ENCODE data around the gene PDSS1.

The PDSS1 gene

DNA sequence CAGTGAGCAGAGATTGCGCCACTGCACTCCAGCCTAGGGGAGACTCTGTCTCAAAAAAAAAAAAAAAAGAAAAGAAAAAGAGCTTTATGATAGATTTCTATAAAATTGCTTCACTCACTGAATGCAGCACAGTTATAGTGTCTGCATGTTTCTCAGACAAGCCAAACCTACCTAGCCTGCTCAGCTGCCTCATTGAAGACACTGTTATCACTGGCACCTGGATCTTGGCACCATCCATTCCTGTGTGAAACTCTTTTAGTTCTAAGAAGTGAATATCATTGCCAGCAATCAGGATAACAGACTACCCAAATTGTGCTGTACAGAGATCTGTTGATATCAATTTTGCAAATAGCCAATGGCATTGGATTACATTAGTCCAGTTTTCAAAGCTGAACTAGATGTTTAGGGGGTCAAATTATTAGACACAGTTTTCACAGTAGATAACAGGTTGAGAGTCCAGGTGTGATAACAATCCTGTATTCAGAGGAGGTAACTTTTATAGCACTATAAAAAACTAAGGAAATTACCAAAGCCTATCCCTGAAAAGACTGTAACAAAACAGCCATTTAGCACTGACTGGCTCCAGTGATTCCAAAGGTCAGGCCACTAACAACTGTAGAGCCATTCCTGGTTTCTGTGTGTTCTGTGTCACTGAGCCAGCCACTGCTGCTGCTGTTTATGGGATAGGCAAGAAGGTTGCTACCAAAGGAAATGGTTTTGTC is 17.1 kb downstream of the PDSS1 start:
- no peak for ATAC-seq
- H3K27ac Mint-ChIP-seq = no peak overlapping the region
- no peaks in the 10 kb centered on the region for H3K27me3 Mint-ChIP-seq
- H3K9me3 Mint-ChIP-seq = no peaks in the 10 kb centered on the region
- no peak for DNase-seq
- H3K36me3 Mint-ChIP-seq (ENCODE audit: low read depth) = peaks cover 47% of the 10 kb centered on the region
- no peaks in the 10 kb centered on the region for H3K4me1 Mint-ChIP-seq
- H3K4me3 Mint-ChIP-seq = no peak overlapping the region

DNA sequence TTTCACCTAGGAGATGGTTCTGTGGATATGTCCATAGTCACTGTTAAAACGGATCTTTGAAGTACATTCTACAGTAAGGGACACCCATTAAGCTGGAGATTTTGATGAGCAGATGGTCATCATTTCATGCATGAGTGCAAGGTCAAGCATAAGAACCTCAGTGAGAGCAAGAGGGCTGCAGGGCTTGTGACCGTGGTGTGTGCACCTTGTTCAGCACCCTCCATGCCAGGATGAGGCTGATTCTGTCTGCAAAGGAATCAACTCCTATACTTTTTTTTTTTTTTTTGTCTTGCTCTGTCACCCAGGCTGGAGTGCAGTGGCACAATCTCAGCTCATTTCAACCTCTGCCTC is 17.6 kb downstream of the PDSS1 start:
- Mint-ChIP-seq H3K27ac (no peak overlapping the region), H3K27me3 (no peaks in the 10 kb centered on the region), H3K36me3 (ENCODE audit: low read depth) (peaks cover 50% of the 10 kb centered on the region), H3K4me3 (no peak overlapping the region), H3K4me1 (peaks cover 2% of the 10 kb centered on the region), H3K9me3 (no peaks in the 10 kb centered on the region)
- ATAC-seq = no peak
- no peak for DNase-seq

DNA sequence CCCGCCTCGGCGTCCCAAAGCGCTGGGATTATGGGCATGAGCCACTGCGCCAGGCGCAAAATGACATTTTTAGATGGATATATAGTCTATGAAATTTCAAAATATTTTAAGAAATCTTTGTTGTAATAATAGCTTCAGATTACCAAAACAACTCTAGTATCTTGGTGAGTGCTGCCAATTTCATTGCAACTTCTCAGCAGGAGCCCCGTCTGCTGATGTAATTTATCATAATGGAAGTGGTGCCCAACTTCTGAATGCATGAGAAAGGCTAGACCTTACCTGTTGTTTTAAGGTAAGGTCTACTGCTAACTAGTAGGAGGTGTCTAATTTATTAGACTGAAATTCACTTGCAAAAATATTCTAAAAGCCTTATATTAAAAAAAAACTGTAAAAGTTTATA is 20.0 kb downstream of the PDSS1 start:
- peaks cover 14% of the 10 kb centered on the region for H3K4me1 Mint-ChIP-seq
- no peak overlapping the region for H3K27ac Mint-ChIP-seq
- H3K36me3 Mint-ChIP-seq (ENCODE audit: low read depth) = peaks cover 50% of the 10 kb centered on the region
- ATAC-seq = no peak
- no peaks in the 10 kb centered on the region for H3K9me3 Mint-ChIP-seq
- no peak overlapping the region for H3K4me3 Mint-ChIP-seq
- H3K27me3 Mint-ChIP-seq = no peaks in the 10 kb centered on the region
- no peak for DNase-seq

DNA sequence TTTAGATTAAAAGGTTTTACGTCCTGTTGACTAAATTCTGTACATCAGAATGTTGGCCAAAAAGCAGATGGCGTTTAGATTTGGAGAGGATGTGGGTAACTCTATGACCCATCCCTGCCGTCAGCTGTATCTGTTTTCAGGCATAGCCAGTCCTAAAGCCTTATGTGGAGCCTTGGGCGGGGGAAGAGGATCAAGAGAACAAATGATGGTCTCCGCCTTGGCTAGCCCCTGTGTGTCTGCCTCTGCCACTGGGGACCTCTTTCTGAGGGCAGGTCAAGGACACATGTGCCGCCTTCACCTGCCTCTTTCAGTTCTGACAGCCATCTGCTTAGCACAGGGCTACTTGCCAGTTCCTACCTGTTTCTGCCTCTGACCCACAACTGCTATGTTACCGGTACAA is 24.1 kb downstream of the PDSS1 start:
- DNase-seq = peak; percentile 30
- Mint-ChIP-seq H3K36me3 (ENCODE audit: low read depth) (peaks cover 49% of the 10 kb centered on the region), H3K27ac (peak overlapping the region; percentile 46)

DNA sequence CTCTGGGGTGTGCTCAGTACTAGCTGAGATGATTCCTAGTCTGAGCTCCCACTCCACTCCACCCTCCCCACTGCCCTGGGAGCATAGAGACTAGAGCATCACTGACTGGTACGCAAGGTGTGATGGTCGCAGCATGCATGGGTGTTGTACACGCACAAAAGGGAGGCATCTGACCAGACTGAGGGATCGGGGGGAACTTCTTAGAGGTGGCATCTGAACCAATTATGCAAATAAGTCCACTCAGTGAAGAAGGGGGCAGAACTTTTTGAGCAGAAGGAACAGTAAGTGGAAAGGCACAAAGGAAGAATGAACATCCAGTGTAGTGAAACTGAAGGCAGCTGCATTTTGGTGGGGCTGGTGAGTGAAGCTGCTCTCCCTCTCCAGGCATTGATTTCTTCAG is 25.5 kb downstream of the PDSS1 start:
- H3K4me3 Mint-ChIP-seq = no peak overlapping the region
- DNase-seq (no peak), ATAC-seq (no peak)
- H3K27me3 Mint-ChIP-seq = no peaks in the 10 kb centered on the region
- H3K9me3 Mint-ChIP-seq = no peaks in the 10 kb centered on the region
- no peak overlapping the region for H3K27ac Mint-ChIP-seq
- H3K36me3 Mint-ChIP-seq (ENCODE audit: low read depth) = peaks cover 54% of the 10 kb centered on the region
- H3K4me1 Mint-ChIP-seq = peaks cover 17% of the 10 kb centered on the region

More for the DNA sequence above, 24.1 kb downstream of the PDSS1 start:
- Mint-ChIP-seq H3K4me3 (no peak overlapping the region), H3K4me1 (peaks cover 17% of the 10 kb centered on the region), H3K9me3 (no peaks in the 10 kb centered on the region), H3K27me3 (no peaks in the 10 kb centered on the region)
- ATAC-seq = peak; percentile 88

DNA sequence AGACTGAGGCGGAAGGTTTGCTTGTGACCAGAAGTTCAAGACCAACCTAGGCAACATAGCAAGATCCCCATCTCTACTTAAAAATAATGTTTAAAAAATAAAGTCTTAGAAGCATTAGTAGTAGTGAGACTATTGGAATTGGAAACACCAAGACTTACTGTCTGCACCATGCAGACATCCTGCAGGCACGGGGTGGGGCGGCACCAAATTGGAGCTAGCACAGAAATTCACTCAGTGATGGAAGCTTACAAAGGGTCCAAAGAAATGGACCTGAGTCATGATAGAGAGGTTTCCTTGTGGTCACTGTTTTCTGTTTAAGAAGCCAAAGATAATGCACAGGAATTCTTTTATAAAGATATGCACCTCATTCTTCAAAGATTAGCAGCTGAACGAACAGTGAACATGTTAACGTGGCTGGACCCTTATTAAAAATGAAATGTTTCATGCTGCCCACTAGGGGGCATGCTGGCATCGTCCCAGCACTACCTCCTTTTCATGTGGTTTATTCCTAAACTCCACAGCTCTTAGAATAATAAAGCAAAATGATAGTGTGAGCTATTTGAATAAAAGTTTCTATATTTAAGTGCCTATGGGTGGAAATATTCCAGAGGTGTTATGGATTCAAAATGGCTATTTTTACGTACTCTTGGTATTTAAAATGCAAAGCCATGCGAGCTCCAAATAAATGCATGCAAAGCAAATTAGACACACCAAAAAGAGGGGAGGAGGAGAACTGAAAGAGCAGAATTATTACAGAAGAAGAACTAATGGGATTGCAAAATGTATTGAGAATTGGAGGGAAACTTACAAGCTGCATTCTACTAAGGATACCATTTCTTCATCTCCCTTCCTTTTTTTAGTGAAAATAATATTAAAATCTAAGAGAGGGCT is 28.6 kb downstream of the PDSS1 start:
- DNase-seq (peak; percentile 30), ATAC-seq (no peak)
- Mint-ChIP-seq H3K27me3 (no peaks in the 10 kb centered on the region), H3K4me1 (peaks cover 11% of the 10 kb centered on the region), H3K9me3 (no peaks in the 10 kb centered on the region), H3K4me3 (no peak overlapping the region), H3K27ac (no peak overlapping the region), H3K36me3 (ENCODE audit: low read depth) (peaks cover 53% of the 10 kb centered on the region)

DNA sequence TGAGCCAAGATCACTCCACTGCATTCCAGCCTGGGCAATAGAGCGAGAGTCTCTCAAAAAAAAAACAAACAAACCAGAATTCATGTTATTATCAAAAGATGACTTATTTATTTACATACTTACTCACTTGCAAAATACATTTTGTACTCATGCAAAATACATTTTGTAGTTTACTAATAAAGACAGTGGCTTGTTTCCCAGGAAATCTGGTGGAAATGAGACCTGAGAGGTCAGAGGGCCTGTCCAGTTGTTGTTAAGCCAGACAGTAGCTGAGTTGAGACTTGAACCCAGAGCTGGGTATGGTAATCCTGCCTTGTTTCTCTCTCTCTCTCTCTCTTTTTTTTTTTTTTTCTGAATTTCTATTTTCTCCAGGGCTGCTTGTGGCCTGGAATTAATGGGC is 29.5 kb downstream of the PDSS1 start:
- ATAC-seq (no peak), DNase-seq (no peak)
- Mint-ChIP-seq H3K36me3 (ENCODE audit: low read depth) (peaks cover 55% of the 10 kb centered on the region), H3K9me3 (no peaks in the 10 kb centered on the region), H3K4me1 (peaks cover 3% of the 10 kb centered on the region), H3K27ac (no peak overlapping the region), H3K4me3 (no peak overlapping the region), H3K27me3 (no peaks in the 10 kb centered on the region)

DNA sequence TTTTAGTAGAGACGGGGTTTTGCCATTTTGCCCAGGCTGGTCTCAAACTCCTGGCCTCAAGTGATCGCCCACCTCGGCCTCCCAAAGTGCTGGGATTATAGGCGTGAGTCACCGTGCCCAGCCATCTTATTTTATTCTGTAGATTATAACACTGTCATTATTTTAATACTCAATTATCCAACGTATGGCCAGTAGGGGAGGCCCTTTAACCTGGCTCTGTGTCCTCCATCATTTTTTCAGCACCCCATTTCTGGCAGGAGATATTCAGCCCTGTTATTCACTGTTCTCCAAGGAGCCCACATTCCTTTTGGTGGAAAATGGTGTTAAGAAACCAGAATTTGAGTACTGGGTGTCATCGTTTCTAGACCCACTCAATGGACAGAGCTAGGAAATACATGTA is 31.5 kb downstream of the PDSS1 start:
- Mint-ChIP-seq H3K4me1 (peaks cover 3% of the 10 kb centered on the region), H3K36me3 (ENCODE audit: low read depth) (peaks cover 58% of the 10 kb centered on the region), H3K4me3 (no peak overlapping the region), H3K27me3 (no peaks in the 10 kb centered on the region), H3K27ac (no peak overlapping the region), H3K9me3 (no peaks in the 10 kb centered on the region)
- no peak for DNase-seq
- ATAC-seq = no peak

DNA sequence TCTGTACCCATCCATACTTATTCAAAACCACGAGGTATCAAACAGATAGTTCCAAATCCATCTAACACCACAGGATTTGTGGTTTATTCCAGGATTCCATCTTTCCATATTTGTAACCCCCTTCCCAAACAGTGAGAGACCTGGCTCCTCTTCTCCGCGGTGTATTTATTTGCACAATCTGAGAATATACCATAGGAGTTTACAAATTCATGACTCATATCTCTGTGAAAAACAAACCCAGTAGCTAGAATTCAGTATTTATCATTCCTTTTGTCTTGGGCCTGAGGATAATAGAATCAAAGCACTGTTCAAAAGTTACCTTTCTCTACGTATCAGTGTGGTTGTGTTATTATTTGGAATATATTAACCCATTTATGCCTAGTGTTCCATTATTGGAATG is 31.9 kb downstream of the PDSS1 start:
- H3K27ac Mint-ChIP-seq = no peak overlapping the region

DNA sequence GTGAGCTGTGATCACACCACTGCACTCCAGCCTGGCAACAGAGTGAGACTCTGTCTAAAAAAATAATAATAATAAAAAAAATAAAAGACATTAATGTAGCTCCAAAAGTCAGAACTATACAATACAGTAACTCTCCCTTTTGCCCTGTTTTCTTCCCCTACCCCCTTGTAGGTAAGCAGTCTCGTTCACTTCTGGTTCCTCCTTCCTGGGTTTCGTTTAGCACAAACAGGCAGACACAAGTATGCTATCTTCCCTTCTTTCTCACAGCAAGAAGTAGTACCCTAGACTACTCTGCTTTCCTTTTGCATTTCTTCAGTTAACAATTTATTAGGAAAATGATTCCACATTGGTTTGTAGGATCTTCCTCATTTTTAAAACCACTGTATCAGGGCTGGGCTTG is 33.1 kb downstream of the PDSS1 start:
- no peaks in the 10 kb centered on the region for H3K27me3 Mint-ChIP-seq
- H3K4me1 Mint-ChIP-seq = peaks cover 3% of the 10 kb centered on the region
- H3K9me3 Mint-ChIP-seq = no peaks in the 10 kb centered on the region
- H3K27ac Mint-ChIP-seq = no peak overlapping the region
- ATAC-seq (no peak), DNase-seq (no peak)
- H3K4me3 Mint-ChIP-seq = no peak overlapping the region
- peaks cover 58% of the 10 kb centered on the region for H3K36me3 Mint-ChIP-seq (ENCODE audit: low read depth)

More for the DNA sequence above, 31.9 kb downstream of the PDSS1 start:
- Mint-ChIP-seq H3K27me3 (no peaks in the 10 kb centered on the region), H3K36me3 (ENCODE audit: low read depth) (peaks cover 57% of the 10 kb centered on the region), H3K9me3 (no peaks in the 10 kb centered on the region), H3K4me3 (no peak overlapping the region), H3K4me1 (peaks cover 3% of the 10 kb centered on the region)
- DNase-seq (no peak), ATAC-seq (no peak)

DNA sequence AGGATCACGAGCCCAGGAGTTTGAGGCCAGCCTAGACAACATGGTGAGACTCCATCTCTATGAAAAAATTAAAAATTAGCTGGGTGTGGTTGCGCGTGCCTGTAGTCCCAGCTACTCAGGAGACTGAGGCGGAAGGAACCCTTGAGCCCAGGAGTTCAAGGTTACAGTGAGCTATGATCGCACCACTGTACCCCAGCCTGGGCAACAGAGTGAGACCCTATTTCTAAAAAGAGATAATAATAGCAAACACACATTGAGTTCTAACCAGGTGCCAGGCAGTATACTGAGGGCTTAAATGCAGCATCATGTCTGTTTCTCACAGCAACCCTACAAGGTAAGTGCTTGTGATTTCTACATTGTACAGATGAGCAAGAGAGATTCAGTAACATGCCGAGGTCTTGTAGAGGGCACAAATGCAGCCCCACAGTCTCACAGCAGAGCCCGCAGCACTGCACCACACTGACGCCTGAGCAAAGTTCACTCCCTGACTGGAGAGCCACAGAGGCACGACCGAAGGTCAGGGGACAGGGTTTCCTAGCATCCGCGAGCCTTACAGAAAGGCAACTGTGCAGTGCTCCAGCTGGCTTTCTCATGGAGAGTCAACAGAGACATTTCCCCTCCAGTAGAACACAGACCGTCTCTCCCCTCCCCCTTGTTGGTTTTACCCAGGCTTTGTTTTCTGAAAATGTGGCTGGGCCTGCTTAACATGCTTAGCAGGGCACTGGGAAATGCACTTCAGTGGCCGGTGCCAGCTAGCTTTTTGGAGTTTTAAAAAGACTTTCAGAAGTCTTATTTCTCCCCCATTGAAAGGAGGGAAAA is 36.5 kb downstream of the PDSS1 start:
- Mint-ChIP-seq H3K4me3 (no peak overlapping the region), H3K27ac (no peak overlapping the region), H3K9me3 (no peaks in the 10 kb centered on the region), H3K4me1 (peaks cover 29% of the 10 kb centered on the region), H3K36me3 (ENCODE audit: low read depth) (peaks cover 63% of the 10 kb centered on the region), H3K27me3 (no peaks in the 10 kb centered on the region)
- DNase-seq (no peak), ATAC-seq (no peak)

DNA sequence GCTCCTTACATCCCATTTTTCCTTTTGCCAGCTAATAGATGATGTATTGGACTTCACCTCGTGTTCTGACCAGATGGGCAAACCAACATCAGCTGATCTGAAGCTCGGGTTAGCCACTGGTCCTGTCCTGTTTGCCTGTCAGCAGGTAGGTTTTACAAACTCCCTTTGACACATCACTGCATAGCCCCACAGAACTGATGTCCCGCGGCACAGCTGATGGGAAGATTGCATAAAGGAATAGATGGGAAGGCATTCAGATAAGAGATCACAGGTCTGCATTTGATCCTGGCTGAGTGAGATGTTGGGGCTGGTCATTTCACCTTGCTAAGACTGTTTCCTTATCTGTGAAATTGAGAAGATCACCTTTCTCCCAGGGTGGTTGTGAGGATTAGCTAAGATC is 37.9 kb downstream of the PDSS1 start:
- Mint-ChIP-seq H3K4me1 (peaks cover 36% of the 10 kb centered on the region), H3K9me3 (no peaks in the 10 kb centered on the region), H3K36me3 (ENCODE audit: low read depth) (peaks cover 63% of the 10 kb centered on the region), H3K4me3 (no peak overlapping the region), H3K27ac (peak overlapping the region; percentile 4), H3K27me3 (no peaks in the 10 kb centered on the region)
- DNase-seq (no peak), ATAC-seq (no peak)

DNA sequence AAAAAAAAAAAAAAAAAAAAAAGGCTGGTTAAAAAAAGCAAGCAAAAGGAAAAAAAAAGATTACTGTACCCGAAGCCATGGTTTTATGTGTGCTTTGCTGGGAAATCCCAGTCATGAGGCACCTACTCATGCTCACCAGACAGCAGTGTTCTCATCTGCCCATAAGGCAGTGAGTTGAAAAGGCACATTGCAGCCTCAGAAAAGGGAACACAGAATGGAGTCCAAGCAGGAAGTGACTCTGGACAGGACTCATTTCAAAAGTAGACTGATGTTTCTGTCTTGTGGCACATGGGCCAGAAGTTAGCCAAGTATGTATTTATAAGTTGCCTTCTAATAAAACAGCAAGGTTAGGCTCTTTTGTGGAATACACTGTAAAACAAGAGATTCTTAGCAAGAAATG is 40.2 kb downstream of the PDSS1 start:
- ATAC-seq (peak; percentile 89), DNase-seq (no peak)
- Mint-ChIP-seq H3K27me3 (no peaks in the 10 kb centered on the region), H3K36me3 (ENCODE audit: low read depth) (peaks cover 70% of the 10 kb centered on the region), H3K4me3 (no peak overlapping the region), H3K9me3 (no peaks in the 10 kb centered on the region), H3K27ac (peak overlapping the region; percentile 82), H3K4me1 (peaks cover 36% of the 10 kb centered on the region)

DNA sequence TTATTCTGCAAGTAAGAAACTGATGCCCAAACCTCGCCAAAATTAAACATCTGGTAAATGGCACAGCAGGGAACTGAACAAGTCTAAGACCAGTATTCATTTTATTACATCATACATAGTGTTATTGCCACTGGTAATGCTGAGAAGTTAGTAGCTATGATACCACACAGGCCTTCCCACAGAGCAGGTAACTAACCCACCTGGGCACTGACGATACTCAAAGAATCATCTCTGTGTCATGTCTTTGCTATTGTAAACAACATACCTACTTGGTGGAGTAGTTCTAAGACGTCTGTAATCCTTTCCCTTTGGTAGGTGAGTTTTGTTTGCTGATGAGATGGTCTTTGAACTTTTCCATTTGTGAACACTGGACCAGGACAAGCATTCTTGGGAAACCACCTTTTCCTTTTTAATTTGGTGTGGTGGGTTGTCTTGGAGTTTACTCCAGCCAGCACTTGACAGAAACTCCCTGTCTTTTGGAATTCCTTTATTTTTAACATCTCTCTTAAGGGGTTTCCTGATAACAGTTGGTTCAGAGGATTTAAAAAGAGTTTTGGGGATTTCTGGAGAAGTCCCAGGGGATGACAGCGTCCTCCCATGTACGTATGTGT is 40.9 kb downstream of the PDSS1 start:
- Mint-ChIP-seq H3K4me1 (peaks cover 36% of the 10 kb centered on the region), H3K36me3 (ENCODE audit: low read depth) (peaks cover 72% of the 10 kb centered on the region), H3K27me3 (no peaks in the 10 kb centered on the region), H3K4me3 (no peak overlapping the region), H3K27ac (peak overlapping the region; percentile 82), H3K9me3 (no peaks in the 10 kb centered on the region)
- DNase-seq = no peak
- ATAC-seq = no peak
